AG08395 (cell line): ENCODE data around the gene FUOM.

ENCODE experiments used
- DNase-seq: peaks from one replicate; pipeline ENCODE4 v3.0.0; 2012; ENCODE audit warnings: mixed read lengths, low spot score

FUOM gene

GRCh38 chr10:133311570-133311969 is 46.2 kb downstream of the FUOM start:
- DNase-seq = no peak

DNA sequence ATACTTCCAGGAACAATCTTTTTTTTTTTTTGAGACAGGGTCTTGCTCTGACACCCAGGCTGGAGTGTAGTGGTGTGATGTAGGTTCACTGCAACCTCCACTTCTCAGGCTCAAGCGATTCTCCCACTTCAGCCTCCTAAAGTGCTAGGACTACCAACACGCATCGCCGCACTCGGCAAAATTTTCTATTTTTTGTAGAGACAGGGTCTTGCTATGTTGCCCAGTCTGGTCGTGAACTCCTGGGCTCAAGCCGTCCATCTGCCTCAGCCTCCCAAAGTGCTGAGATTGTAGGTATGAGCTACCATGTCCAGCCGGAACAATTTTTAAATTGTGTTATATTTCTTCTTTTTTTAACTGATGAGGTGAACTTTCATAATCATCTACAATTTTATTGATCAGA is 47.0 kb downstream of the FUOM start:
- DNase-seq = no peak

DNA sequence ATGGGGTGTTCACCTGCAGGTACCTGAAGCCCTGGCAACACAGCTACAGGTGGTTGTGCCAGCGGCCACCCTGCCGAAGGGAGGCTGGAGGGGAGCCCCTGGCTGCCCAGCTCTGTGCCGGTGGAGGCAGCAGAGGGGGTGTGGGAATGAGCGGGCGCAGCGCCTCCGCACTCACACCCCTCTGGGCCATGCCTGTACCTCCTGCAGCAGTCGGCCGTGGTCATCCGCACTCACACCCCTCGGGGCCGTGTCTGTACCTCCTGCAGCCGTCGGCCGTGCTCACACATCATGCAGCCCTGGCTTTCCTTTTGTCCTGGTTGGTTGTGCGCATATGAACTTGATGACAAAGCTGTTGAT is 47.4 kb downstream of the FUOM start:
- no peak for DNase-seq

- DNase-seq = no peak
Measured at GRCh38 chr10:133309720-133310398, 48.0 kb downstream of the FUOM start.

DNA sequence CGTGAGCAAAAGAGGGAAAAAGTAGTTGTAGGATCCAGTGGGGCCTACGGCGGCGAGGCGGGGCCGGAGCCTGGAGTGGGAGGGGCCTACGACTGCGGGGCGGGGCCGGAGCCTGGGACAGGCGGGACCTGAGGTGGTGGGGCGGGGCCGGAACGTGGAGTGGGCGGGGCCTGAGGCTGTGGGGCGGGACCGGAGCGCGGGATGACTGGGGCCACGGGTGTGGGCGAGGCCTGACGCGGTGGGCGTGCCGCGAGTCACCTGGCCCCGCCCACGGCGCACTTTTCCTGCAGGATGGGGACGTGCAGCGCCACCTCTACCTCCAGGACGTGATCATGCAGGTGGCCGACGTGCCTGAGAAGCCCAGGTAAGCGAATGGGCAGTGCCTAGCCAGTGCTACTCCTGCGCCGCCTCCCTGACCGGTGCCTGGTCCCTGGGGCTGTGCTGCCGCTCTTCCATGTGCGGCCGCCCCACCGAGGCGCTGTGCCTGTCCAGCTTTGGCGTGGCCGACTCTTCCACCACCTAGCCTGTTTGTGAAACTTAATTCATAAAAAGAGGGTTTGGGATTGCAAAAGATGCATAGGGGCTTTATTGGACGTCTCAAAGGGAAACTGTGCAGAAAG is 48.6 kb downstream of the FUOM start:
- DNase-seq = peak; percentile 97

DNA sequence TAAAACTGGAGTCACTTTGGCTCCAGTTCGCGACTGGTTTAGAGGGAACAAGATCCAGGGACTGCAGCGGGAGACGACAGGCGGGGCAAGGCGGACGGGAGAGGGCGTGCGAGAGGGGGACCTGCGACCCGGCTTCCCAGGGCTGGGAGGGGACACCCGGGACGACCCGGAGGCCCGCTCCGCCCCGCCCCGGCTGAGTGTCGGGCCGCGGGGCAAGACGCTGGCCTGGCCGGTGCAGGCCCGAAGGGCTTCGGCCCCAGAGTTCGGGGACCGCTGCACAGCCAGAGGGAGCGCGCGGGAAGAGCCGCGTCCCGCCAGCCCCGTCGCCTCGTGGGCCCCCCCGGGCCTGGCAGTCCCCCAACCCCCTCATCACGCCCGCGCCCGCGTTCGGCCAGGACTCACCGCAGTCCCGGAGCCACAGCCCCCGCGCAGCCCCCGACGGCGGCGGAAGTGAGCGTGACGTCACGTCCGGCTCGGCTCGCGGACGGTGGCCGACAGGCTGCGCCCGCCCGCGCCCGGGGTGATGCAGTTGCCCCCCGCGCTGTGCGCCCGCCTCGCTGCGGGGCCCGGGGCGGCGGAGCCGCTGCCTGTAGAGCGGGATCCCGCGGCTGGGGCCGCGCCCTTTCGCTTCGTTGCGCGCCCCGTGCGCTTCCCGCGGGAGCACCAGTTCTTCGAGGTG is 49.3 kb downstream of the FUOM start, which contains the start of the genes TUBGCP2 and ZNF511:
TSS of gene TUBGCP2 (minus strand) at position 452 of the 679 bp plus-strand sequence. CDS start 5,931 bp downstream, outside the sequence.
TSS of gene ZNF511 (plus strand) at position 494 of the 679 bp plus-strand sequence. CDS start at position 524, 30 bp downstream.
- peak; percentile 92 for DNase-seq

DNA sequence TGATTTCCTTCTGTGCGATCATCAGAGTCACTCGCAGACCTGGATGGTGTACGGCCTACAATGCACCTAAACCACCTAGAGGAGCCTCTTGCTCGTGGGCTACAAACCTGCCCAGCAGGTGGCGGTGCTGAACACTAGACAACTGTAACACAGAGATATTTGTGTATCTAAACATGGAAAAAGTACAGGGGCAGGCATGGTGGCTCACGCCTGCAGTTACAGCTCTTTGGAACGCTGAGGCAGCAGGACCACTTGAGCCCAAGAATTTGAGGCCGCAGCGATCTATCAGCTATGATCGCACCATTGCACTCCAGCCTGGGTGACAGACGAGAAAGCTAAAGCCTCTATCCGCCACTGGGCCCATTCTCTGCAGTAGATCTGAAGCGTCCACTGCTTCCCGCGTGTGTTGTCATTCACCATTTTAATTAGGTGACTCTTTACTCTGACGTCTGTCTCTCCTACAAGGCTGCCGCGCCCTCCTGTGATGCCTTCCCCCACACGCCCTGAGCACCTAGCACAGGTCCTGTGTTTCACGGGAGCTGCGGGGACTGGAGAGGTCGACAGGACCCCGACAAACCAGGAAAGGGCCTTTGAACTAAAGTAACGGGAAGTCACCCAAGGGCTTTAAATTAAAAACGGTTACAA is 49.9 kb downstream of the FUOM start:
- peak; percentile 51 for DNase-seq

DNA sequence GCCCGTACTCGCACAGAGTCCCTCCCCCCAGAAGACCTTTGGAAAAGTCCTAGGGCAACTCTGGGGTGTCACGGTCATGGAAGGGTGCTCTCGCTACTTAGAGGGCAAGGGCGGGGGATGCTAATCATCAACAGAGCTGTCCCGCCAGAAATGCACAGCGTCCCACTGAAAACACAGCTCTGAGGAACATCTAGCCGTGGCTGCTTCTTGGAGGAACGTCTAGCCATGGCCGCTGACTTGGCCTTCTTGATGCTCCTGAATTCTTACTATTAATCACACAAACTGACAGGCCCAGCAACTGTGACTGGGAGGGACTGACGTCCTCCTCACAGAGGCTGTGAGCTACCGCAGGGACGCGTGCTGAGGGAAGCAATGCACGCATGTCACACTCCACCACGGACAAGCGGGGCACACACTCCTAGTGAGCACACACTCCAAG is 50.9 kb downstream of the FUOM start:
- DNase-seq = no peak

- DNase-seq = no peak
Measured at GRCh38 chr10:133306097-133306476, 51.7 kb downstream of the FUOM start.
